GM12891 (cell line): ENCODE data around the gene SPRY2.

Experiments
- DNase-seq: peaks from one replicate; pipeline ENCODE4 v3.0.0; 2011; ENCODE audit warnings: low spot score; ENCODE audit not compliant: insufficient read length
- FAIRE-seq: peaks from 2 replicates; lab custom pipeline; 2011; peaks lifted over from hg19 to GRCh38; lab: Jason Lieb, UNC
- PAX5 ChIP-seq: IDR thresholded peaks from 2 replicates; pipeline ENCODE4 v1.6.1; 2011; ENCODE audit warnings: low read length, moderate library complexity, mild to moderate bottlenecking; ENCODE audit not compliant: insufficient read depth, severe bottlenecking
- POLR2A ChIP-seq: IDR thresholded peaks from 2 replicates; pipeline ENCODE4 v1.6.1; 2011; ENCODE audit warnings: low read depth, low read length, control low read depth
- POLR2AphosphoS5 ChIP-seq: IDR thresholded peaks from 2 replicates; pipeline ENCODE4 v1.6.1; 2011; ENCODE audit warnings: low read depth, low read length, control low read depth
- POU2F2 ChIP-seq: IDR thresholded peaks from 2 replicates; pipeline ENCODE4 v1.6.1; 2011; ENCODE audit warnings: low read depth, mild to moderate bottlenecking, control low read depth, low read length, moderate library complexity
- SPI1 ChIP-seq: IDR thresholded peaks from 2 replicates; pipeline ENCODE4 v1.6.1; 2011; ENCODE audit warnings: low read depth, low read length, control low read depth
- TAF1 ChIP-seq: IDR thresholded peaks from 2 replicates; pipeline ENCODE4 v1.6.1; 2011; ENCODE audit warnings: low read depth, low read length, control low read depth

Gene SPRY2

GRCh38 chr13:80338781-80339562, 2.0 kb downstream of the SPRY2 start:
- TF ChIP-seq POU2F2 (no peak), SPI1 (no peak), POLR2A (no peak), POLR2AphosphoS5 (no peak), TAF1 (no peak), PAX5 (no peak)
- FAIRE-seq (peak; percentile 13), DNase-seq (no peak)

GRCh38 chr13:80337288-80338081, 3.4 kb downstream of the SPRY2 start:
- no peak for TF ChIP-seq POU2F2
- no peak for DNase-seq
- FAIRE-seq: no peak

- DNase-seq (no peak), FAIRE-seq (no peak)
- TF ChIP-seq PAX5: no peak
- TF ChIP-seq POLR2AphosphoS5: no peak
These were observed 4.1 kb downstream of the SPRY2 start for GRCh38 chr13:80336776-80337287.

- FAIRE-seq (no peak), DNase-seq (no peak)
- TF ChIP-seq POLR2AphosphoS5 (no peak), POU2F2 (no peak), SPI1 (no peak), POLR2A (no peak), PAX5 (no peak)
These were observed 4.6 kb downstream of the SPRY2 start for GRCh38 chr13:80336370-80336769.

GRCh38 chr13:80334597-80335260, 6.2 kb downstream of the SPRY2 start:
- TF ChIP-seq POLR2AphosphoS5 (no peak), POLR2A (no peak), PAX5 (no peak), SPI1 (no peak), POU2F2 (no peak), TAF1 (no peak)
- FAIRE-seq: no peak
- no peak for DNase-seq

- TF ChIP-seq SPI1 (no peak), POLR2A (no peak), POLR2AphosphoS5 (no peak), TAF1 (no peak), PAX5 (no peak), POU2F2 (no peak)
- FAIRE-seq: no peak
- no peak for DNase-seq
These were observed 8.9 kb downstream of the SPRY2 start for GRCh38 chr13:80331984-80332383.

- DNase-seq (no peak), FAIRE-seq (no peak)
- TF ChIP-seq POU2F2: no peak
- no peak for TF ChIP-seq POLR2AphosphoS5
- TF ChIP-seq SPI1: no peak
- TF ChIP-seq POLR2A: no peak
- no peak for TF ChIP-seq PAX5
These were observed 11.7 kb downstream of the SPRY2 start for GRCh38 chr13:80329250-80329649.

GRCh38 chr13:80319004-80319403, 21.9 kb downstream of the SPRY2 start:
- FAIRE-seq (no peak), DNase-seq (no peak)
- TF ChIP-seq POLR2AphosphoS5 (no peak), TAF1 (no peak), PAX5 (no peak), POLR2A (no peak), POU2F2 (no peak), SPI1 (no peak)

GRCh38 chr13:80314711-80315653, 25.9 kb downstream of the SPRY2 start:
- no peak for DNase-seq
- TF ChIP-seq POU2F2 (no peak), TAF1 (no peak), SPI1 (no peak), POLR2AphosphoS5 (no peak), PAX5 (no peak), POLR2A (no peak)
- no peak for FAIRE-seq
